Endothelial cell of umbilical vein (primary cell): ENCODE measurements around the gene PPP1R3A.

ENCODE experiments used
- EZH2 ChIP-seq: IDR thresholded peaks from 2 replicates; pipeline ENCODE4 v1.6.1; 2012; ENCODE audit warnings: borderline replicate concordance, low read depth, mild to moderate bottlenecking, moderate library complexity, low read length, inconsistent platforms; ENCODE audit not compliant: severe bottlenecking
- FOS ChIP-seq: IDR thresholded peaks from 2 replicates; pipeline ENCODE4 v1.6.1; 2011; ENCODE audit warnings: mild to moderate bottlenecking, low read length, moderate library complexity, borderline replicate concordance; ENCODE audit not compliant: insufficient read depth
- JUN ChIP-seq: IDR thresholded peaks from 2 replicates; pipeline ENCODE4 v1.6.1; 2011; ENCODE audit warnings: borderline replicate concordance, low read depth; ENCODE audit not compliant: insufficient read length, insufficient read depth
- MYC ChIP-seq: IDR thresholded peaks from one replicate; pipeline ENCODE4 v1.6.1; 2011; ENCODE audit warnings: mild to moderate bottlenecking, low read depth, low read length
- POLR2A ChIP-seq: IDR thresholded peaks from 2 replicates; pipeline ENCODE4 v1.6.1; 2012; ENCODE audit warnings: low read depth, mild to moderate bottlenecking, control low read depth, low read length
- POLR2AphosphoS5 ChIP-seq: IDR thresholded peaks from 2 replicates; pipeline ENCODE4 v1.6.1; 2012; ENCODE audit warnings: low read depth, mild to moderate bottlenecking, control low read depth, low read length, moderate library complexity; ENCODE audit not compliant: insufficient read depth
- TF ChIP-seq, protein P1 (sequence below), 2 donors: IDR thresholded peaks; 1 replicate in 1 of 2; 2 replicates in 1 of 2; pipeline ENCODE4 v1.5.1; 2011; ENCODE audit warnings: low read length in 2 of 2, mild to moderate bottlenecking in 2 of 2, moderate library complexity in 2 of 2, control low read depth in 1 of 2, inconsistent platforms in 1 of 2, low read depth in 1 of 2; ENCODE audit not compliant: insufficient read depth in 1 of 2; ENCODE audit errors: extremely low read depth in 1 of 2
- TF ChIP-seq, protein P2 (sequence below): IDR thresholded peaks from 2 replicates; pipeline ENCODE4 v1.6.1; 2011; ENCODE audit not compliant: insufficient read depth, insufficient read length

DNA sequence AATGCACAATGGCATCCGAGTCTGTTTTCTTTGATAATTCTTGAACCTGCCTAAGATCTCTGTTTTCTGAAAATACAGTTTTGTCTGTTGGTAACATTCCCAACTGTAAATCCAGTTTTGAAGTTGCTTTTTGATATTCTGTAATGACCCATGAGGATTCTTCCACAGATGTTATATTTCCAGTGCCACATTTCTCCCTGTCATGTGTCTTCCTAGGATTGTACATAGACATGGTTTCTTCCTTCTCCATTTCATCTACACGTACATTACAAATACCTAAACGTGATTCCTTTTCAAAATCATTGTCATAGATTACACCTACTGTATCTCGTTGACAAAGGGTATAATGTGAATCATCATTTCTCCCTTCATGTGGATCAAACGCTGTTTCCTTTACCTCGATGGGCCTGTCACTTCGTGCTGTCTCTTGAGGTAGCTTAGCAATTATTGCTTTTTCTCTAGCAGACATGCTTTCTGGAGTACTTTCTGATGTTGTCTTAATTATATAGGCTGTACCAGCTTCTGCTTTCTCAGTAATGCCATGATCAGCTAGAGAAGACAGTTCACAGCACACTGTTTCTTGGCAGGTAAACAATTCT is 40.3 kb downstream of the PPP1R3A start:
- TF ChIP-seq, protein P1, sequence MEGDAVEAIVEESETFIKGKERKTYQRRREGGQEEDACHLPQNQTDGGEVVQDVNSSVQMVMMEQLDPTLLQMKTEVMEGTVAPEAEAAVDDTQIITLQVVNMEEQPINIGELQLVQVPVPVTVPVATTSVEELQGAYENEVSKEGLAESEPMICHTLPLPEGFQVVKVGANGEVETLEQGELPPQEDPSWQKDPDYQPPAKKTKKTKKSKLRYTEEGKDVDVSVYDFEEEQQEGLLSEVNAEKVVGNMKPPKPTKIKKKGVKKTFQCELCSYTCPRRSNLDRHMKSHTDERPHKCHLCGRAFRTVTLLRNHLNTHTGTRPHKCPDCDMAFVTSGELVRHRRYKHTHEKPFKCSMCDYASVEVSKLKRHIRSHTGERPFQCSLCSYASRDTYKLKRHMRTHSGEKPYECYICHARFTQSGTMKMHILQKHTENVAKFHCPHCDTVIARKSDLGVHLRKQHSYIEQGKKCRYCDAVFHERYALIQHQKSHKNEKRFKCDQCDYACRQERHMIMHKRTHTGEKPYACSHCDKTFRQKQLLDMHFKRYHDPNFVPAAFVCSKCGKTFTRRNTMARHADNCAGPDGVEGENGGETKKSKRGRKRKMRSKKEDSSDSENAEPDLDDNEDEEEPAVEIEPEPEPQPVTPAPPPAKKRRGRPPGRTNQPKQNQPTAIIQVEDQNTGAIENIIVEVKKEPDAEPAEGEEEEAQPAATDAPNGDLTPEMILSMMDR (IDR thresholded peaks at IDR 0.05; ENCODE audit: extremely low read depth in 1 of 2, insufficient read depth in 1 of 2, low read depth in 1 of 2, low read length in 2 of 2) = no peak
- no peak for TF ChIP-seq POLR2AphosphoS5
- TF ChIP-seq JUN = no peak
- TF ChIP-seq MYC = no peak
- no peak for TF ChIP-seq EZH2
- TF ChIP-seq, protein P2, sequence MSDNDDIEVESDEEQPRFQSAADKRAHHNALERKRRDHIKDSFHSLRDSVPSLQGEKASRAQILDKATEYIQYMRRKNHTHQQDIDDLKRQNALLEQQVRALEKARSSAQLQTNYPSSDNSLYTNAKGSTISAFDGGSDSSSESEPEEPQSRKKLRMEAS = no peak
- TF ChIP-seq POLR2A = no peak
- no peak for TF ChIP-seq FOS
